Measurements from ENCODE around the gene AGR2.

- TF ChIP-seq ZNF274 (IDR thresholded peaks at IDR 0.05; ENCODE audit: low read depth, low read length) (no peak), SUZ12 (IDR thresholded peaks at IDR 0.05; ENCODE audit: extremely low read depth, insufficient read depth, insufficient read length) (no peak), YY1 (IDR thresholded peaks at IDR 0.05; ENCODE audit: insufficient read depth, insufficient read length) (no peak)
Observed at GRCh38 chr7:16846601-16847165, 41.9 kb upstream of the AGR2 start.
